GM12891 (cell line): Measurements from ENCODE around the gene TMEM127.

ENCODE experiments used
- PAX5 ChIP-seq: IDR thresholded peaks from 2 replicates; pipeline ENCODE4 v1.6.1; 2011; ENCODE audit warnings: low read length, moderate library complexity, mild to moderate bottlenecking; ENCODE audit not compliant: insufficient read depth, severe bottlenecking
- POLR2A ChIP-seq: IDR thresholded peaks from 2 replicates; pipeline ENCODE4 v1.6.1; 2011; ENCODE audit warnings: low read depth, low read length, control low read depth
- POLR2AphosphoS5 ChIP-seq: IDR thresholded peaks from 2 replicates; pipeline ENCODE4 v1.6.1; 2011; ENCODE audit warnings: low read depth, low read length, control low read depth
- POU2F2 ChIP-seq: IDR thresholded peaks from 2 replicates; pipeline ENCODE4 v1.6.1; 2011; ENCODE audit warnings: low read depth, mild to moderate bottlenecking, control low read depth, low read length, moderate library complexity
- SPI1 ChIP-seq: IDR thresholded peaks from 2 replicates; pipeline ENCODE4 v1.6.1; 2011; ENCODE audit warnings: low read depth, low read length, control low read depth
- TAF1 ChIP-seq: IDR thresholded peaks from 2 replicates; pipeline ENCODE4 v1.6.1; 2011; ENCODE audit warnings: low read depth, low read length, control low read depth

DNA sequence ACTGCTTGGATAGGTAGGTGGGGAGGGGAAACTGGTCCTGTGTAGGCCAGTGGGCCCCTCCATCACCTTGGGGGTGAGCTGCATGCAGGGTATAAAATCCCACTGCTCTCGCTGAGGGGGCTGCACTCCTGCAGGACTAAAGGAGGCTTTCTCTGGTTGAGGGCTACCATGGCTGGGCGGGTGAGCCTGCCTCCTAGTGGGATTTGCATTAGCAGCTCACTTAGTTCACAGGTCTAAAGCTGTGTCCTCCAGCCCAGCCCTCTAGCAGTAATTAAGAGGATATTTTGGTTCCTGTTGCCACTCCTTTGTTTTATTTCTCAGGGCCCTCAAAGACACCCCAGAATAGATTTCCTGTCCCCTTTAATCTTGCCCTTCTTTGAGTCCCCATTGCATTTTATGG, 24.6 kb downstream of the TMEM127 start:
- TF ChIP-seq SPI1: no peak
- no peak for TF ChIP-seq POLR2A
- no peak for TF ChIP-seq POLR2AphosphoS5
- no peak for TF ChIP-seq TAF1
- no peak for TF ChIP-seq POU2F2
- TF ChIP-seq PAX5: no peak
